K562 (cell line): ENCODE data around the gene OR10G8. TPM values are rescaled to one million over a fixed set of nuclear protein-coding genes. Genes with fewer than 3 reads are reported as not detected.
A peak's percentile ranks its signal among the peaks of the same experiment; 100 is the strongest.

Experiments used
- C11orf30 ChIP-seq: fragments of 450-650 bp; IDR thresholded peaks from 2 replicates; pipeline ENCODE4 v1.6.1; 2016; ENCODE audit warnings: low read depth, mild to moderate bottlenecking
- CCNT2 ChIP-seq: IDR thresholded peaks from 2 replicates; pipeline ENCODE4 v1.6.1; 2011; ENCODE audit warnings: borderline replicate concordance, low read depth, mild to moderate bottlenecking, moderate library complexity, mixed read lengths, low read length; ENCODE audit not compliant: insufficient read length; ENCODE audit errors: extremely low read depth
- EP300 ChIP-seq: IDR thresholded peaks from 2 replicates; pipeline ENCODE4 v1.6.1; 2012; ENCODE audit warnings: low read length, improper control_type of control experiment
- GTF2F1 ChIP-seq: IDR thresholded peaks from 2 replicates; pipeline ENCODE4 v1.6.1; 2011; ENCODE audit warnings: low read depth, low read length, improper control_type of control experiment
- HMG20B ChIP-seq: fragments of 250-450 bp; sonication (Bioruptor Pico); IDR thresholded peaks from 2 replicates; pipeline ENCODE4 v1.5.0; 2021; ENCODE audit warnings: mild to moderate bottlenecking
- MAFF ChIP-seq: IDR thresholded peaks from 2 replicates; pipeline ENCODE4 v1.6.1; 2012; ENCODE audit warnings: low read length, improper control_type of control experiment
- MAZ ChIP-seq, 2 experiments: fragments of 450-650 bp in 1 of 2; sonication (generic) in 1 of 2; formaldehyde crosslinking; IDR thresholded peaks in 1 of 2; conservative IDR thresholded peaks in 1 of 2; 2 replicates each; pipeline versions ENCODE4 v1.4.0 to v1.5.0; 2020; ENCODE audit warnings: mild to moderate bottlenecking in 1 of 2, missing genetic modification reagents in 1 of 2
- MTA3 ChIP-seq: fragments of 450-650 bp; formaldehyde crosslinking; IDR thresholded peaks from 2 replicates; pipeline ENCODE4 v1.6.1; 2017; ENCODE audit warnings: mild to moderate bottlenecking, borderline replicate concordance
- NBN ChIP-seq: fragments of 450-650 bp; IDR thresholded peaks from 2 replicates; pipeline ENCODE4 v1.6.1; 2016; ENCODE audit warnings: low read depth, mild to moderate bottlenecking
- NCOA1 ChIP-seq: fragments of 450-650 bp; IDR thresholded peaks from 2 replicates; pipeline ENCODE4 v1.6.1; 2016; ENCODE audit warnings: low read depth
- NFATC3 ChIP-seq: fragments of 450-650 bp; IDR thresholded peaks from 2 replicates; pipeline ENCODE4 v1.6.1; 2017; ENCODE audit warnings: mild to moderate bottlenecking
- RBM14 ChIP-seq: fragments of 200-400 bp; formaldehyde crosslinking; IDR thresholded peaks from 2 replicates; pipeline ENCODE4 v1.6.1; 2018; ENCODE audit warnings: low read depth, mild to moderate bottlenecking, low read length, moderate library complexity, borderline replicate concordance; ENCODE audit not compliant: insufficient read depth
- RERE ChIP-seq: sonication (generic); formaldehyde crosslinking; IDR thresholded peaks from 2 replicates; pipeline ENCODE4 v1.8.0; 2023; ENCODE audit warnings: missing genetic modification reagents, mild to moderate bottlenecking, borderline replicate concordance
- SMAD2 ChIP-seq: fragments of 150-350 bp; IDR thresholded peaks from 2 replicates; pipeline ENCODE4 v1.6.1; 2014; ENCODE audit warnings: low read depth, mild to moderate bottlenecking, low read length
- TEAD1 ChIP-seq, 2 experiments: fragments of 450-650 bp in 1 of 2; sonication (generic) in 1 of 2; formaldehyde crosslinking; IDR thresholded peaks; 2 replicates each; pipeline versions ENCODE4 v1.4.0 to v1.8.0; 2020 to 2022; ENCODE audit warnings: mild to moderate bottlenecking in 2 of 2, missing genetic modification reagents in 1 of 2
- ZC3H11A ChIP-seq: IDR thresholded peaks from 2 replicates; pipeline ENCODE4 v1.6.1; 2012; ENCODE audit warnings: low read depth, low read length, improper control_type of control experiment
- ZNF766 ChIP-seq: fragments of 200-800 bp; sonication (Bioruptor generic); conservative IDR thresholded peaks from 2 replicates; pipeline ENCODE4 v1.6.1; 2016; ENCODE audit warnings: missing genetic modification characterization, missing compliant biosample characterization
- polyA plus RNA-seq, 8 experiments: library from polyadenylated mRNA; depleted of rRNA in 4 of 8; stranded (reverse) in 5 of 8; unstranded in 3 of 8; fragments of >200 nt; fragmentation: Nextera tagmentation in 2 of 8; fragmentation: Illumina TruSeq in 1 of 8; extraction: Ambion mirVana in 2 of 8; extraction: Trizol in 1 of 8; gene quantifications; 2 replicates each; pipeline versions ENCODE4 v1.2.1 to v1.2.3, GENCODE V29; 2011 to 2014; ENCODE audit warnings: inconsistent platforms in 1 of 8, missing spikeins in 1 of 8
- total RNA-seq, 7 experiments: library from RNA; depleted of rRNA in 6 of 7; stranded (reverse); fragments of >200 nt in 6 of 7; fragmentation: Illumina TruSeq in 2 of 7; extraction: Trizol in 2 of 7; gene quantifications; 2 replicates each; pipeline versions ENCODE4 v1.2.1 to v1.2.3, GENCODE V29; 2011 to 2021; ENCODE audit warnings: low replicate concordance in 1 of 7
- TF ChIP-seq, protein P1 (sequence below): fragments of 450-650 bp; IDR thresholded peaks from 2 replicates; pipeline ENCODE4 v1.6.1; 2016

OR10G8 gene
- total and polyA plus RNA-seq, 9 of the 15 experiments (the other 6 are each of a cell fraction or from before 2014, with no cell fraction given) = not detected

DNA sequence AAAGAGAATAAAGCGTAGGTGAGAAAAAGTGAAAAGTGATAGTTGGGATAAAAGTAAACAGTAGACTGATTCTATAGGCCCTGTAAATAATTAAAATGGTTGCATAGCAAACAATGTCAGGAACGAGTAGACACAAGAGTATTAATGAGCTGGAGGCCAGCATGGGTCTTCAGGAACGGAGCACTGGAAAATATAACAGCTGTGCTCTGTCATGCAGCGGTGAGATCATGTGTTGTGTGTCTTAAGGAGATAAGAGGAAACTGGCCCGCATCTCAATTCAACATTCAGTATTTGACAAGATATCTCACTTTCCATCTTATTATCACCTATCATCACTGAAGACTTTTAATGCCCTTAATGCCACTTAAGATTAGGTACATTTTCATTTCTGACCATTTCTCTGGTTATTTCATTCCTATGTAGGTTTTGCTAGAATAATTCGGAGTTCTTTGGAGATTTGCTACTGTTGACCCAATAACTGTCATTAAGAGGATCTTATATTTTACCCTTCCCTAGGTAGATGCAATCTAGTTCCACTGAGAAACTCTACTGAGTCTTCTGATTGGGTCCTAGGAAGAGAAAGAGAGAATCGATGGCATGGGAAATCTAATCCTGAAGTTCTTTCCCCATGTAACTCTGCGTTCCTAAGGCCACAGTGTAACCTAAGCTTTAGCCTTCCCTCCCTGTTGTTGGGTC lies 53.2 kb downstream of the OR10G8 start (continued):
- no peak for TF ChIP-seq RERE
- TF ChIP-seq MAFF = peak; percentile 73
- TF ChIP-seq EP300 = peak; percentile 99
- TF ChIP-seq MTA3 = 0 out of 2 replicates have a peak, but pooled peaks have one; percentile 60
- TF ChIP-seq HMG20B (CRISPR knock-in tag) = no peak
- peak; percentile 99 for TF ChIP-seq CCNT2
- peak; percentile 87 for TF ChIP-seq NCOA1
- TF ChIP-seq GTF2F1 = no peak
- TF ChIP-seq C11orf30 = peak; percentile 79
- peak; percentile 28; the same call in 1 of the 2 replicates for TF ChIP-seq ZC3H11A
- TF ChIP-seq, protein P1, sequence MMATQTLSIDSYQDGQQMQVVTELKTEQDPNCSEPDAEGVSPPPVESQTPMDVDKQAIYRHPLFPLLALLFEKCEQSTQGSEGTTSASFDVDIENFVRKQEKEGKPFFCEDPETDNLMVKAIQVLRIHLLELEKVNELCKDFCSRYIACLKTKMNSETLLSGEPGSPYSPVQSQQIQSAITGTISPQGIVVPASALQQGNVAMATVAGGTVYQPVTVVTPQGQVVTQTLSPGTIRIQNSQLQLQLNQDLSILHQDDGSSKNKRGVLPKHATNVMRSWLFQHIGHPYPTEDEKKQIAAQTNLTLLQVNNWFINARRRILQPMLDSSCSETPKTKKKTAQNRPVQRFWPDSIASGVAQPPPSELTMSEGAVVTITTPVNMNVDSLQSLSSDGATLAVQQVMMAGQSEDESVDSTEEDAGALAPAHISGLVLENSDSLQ = peak; percentile 65
- peak in 1 of 2 experiments; percentile 40; a peak in 1 of 4 replicates for TF ChIP-seq MAZ (CRISPR knock-in tag; conservative IDR thresholded peaks at IDR 0.05 in 1 of 2, IDR thresholded peaks at IDR 0.05 in 1 of 2)
- TF ChIP-seq ZNF766 = peak; percentile 94
- TF ChIP-seq SMAD2 = no peak
- peak; percentile 28 to 33; a peak in 2 of 4 replicates for TF ChIP-seq TEAD1 (CRISPR knock-in tag; IDR thresholded peaks at IDR 0.05)
- peak; percentile 83 for TF ChIP-seq NBN
- TF ChIP-seq RBM14 = no peak
- peak; percentile 94 for TF ChIP-seq NFATC3
